Epithelial cell of prostate (primary cell): ENCODE results near the gene GPANK1.

Experiments
- DNase-seq: peaks from one replicate; pipeline ENCODE4 v3.0.0-alpha.2; 2011; ENCODE audit warnings: low read depth, low spot score
- H3K27ac ChIP-seq: fragments of 450-650 bp; 2 replicates; pipeline ENCODE4 v1.5.1; 2017; ENCODE audit warnings: mild to moderate bottlenecking

GPANK1 gene

DNA sequence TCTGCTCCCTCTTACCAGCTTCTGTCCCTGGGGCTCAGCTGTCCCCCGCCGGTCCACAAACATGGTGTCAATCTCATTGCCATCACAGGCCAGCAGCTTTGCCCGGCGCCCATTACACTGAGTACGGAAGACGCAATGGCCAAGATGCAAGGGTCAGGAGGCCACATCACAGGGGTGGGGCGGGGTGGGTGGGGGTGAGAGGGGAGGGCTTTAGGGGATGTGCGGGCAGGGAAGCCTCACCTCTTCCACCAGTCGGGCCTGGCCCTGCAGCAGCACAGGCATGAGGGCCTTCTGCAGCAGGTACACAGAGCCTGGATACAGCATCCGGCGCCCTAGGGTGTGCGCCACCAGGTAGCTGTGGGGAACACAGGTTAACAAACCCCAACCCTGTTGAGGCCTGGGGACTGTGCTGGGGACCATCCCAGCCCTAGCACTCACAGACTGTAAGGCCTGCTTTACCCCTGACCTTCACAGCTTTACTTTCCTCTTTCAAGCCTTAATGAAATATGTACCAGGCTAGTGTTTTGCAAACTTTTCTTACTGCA lies 26.8 kb upstream of the GPANK1 start:
- no peak overlapping the region for H3K27ac ChIP-seq
- no peak for DNase-seq

DNA sequence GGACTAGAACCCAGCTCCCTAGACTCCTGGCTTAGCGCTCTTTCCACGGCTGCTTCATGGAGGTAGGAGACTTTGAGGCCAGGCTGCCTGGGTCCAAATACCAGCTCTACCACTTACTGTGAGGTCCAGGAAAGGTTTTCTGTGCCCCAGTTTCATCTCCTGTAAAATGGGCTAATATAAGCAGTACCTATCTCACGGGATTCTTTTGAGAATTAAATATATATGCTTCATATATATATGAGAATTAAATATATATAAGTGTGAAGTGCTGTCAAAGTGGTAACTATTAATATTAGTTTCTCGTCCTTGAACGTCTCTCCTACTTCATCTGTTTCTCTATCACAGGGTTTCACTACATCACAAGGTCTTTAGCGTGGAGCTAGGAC lies 26.3 kb upstream of the GPANK1 start:
- DNase-seq: no peak
- H3K27ac ChIP-seq: no peak overlapping the region

DNA sequence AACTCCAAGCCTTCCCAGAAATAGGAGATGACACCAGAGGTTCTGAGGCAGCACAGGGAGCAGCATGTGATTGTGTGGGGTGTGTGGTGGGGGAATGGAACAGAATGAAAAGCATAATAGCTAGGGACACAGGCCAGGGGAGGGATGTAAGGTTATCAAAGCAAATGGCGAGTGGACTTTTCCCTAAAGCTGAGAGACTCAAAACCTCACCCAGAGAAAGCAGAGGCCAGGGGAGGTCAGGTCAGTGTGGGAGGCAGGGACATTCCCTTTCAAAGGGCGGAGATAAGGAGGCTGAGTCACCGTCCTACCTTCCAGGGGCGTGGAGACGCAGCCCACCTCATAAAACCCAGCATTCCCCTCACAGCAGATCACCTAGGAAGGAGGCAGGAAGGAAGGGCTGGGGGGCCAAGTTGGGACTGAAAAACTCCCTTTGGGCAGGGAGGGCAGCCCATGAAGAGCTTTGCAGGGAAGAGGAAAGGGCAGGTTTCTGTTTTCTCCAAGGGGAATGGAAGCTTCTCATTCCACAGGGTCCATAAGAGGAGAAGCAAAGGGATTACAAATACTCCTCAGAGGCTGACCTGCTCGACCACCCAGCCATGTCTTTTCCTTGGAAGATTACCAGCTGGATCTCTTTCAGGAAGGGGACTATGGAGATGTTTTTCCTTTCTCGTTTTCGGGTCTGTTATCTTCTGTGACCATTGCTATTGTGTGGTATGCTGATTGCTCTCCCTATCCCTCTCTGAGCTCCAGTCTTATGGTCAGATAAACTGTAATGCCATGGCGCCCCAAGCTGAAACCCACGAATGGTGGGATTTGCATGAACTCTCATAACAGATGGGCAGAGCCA lies 25.7 kb upstream of the GPANK1 start:
- DNase-seq: no peak
- no peak overlapping the region for H3K27ac ChIP-seq

DNA sequence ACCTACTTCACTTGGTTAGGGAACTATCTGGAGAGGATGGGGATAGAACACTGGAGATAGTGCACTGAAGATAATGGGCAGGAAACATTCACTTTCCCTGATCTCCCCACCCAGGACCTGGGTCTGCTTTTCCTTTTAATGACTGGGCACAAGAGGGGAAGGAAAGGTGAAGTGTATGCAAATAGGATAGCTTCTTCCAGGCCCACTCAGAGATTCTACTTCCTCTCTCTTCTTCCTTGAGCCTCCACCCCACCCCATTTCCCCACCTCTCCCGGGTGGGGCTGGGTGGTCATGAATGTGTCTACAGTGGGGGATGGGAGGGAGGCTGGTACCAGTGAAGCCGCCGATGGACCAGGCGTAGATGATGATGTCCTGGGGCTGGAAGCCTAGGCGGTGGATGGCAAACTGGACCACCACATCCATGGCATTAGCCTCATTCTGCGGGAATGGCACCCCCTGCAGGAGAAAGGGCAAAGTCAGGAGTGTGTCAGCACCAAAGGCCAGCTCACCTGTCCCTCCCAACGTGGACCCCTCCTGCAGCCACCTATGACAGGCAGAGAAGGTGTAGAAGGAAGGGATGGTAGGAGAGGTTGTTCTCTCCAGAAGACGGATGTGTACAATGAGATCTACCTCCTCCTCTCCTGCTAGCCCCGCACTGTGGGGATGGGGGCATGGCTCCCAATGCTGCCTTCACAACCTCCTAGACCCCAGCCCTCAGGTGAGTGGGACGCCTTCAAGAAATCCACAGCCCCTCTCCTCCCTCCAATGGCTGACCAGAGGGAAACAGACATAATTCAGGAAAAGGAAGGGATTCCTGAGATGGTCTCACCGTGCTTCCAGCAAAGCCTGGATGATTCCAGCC lies 24.7 kb upstream of the GPANK1 start:
- DNase-seq: no peak

DNA sequence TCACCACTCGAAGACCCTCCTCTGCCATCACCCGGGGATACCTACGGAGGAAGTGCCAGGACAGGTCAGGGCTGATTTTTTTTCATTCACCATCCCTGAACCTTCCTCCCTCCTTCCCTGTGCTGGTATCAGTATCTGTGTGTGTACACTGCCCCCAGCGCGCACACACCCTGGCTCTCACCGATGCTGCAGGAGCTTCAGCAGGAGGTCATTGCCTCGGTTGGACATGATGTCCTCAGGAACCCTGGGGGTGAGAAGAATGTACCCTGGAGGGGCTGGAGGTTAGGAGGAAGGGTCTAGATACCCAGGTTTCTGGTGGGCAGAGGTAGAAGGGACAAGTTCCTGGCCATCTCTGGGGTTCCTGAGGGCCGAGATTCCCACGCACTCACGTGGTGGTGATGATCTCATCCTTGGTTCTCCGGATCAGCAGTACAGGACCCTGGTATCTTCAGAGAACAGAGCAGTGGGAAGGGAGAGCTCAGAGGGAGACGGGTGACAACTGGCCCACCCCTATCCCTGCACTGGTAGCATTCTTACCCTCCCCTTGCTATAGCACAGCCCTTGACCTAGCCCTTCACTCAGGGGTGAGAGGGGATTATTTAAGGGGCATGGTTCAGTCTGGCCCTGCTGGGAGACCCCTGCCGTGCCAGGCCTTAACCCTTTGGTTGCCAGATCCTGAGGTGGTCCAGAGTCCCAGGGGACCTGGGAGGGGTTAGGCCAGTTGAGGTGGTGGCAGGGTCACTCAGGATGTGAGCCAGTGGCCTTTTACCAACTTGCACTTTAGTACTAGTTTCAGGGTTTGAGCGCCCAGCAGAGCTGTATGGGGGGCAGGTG lies 23.3 kb upstream of the GPANK1 start:
- no peak for DNase-seq
- H3K27ac ChIP-seq: no peak overlapping the region

More for the DNA sequence above, 24.7 kb upstream of the GPANK1 start:
- H3K27ac ChIP-seq: no peak overlapping the region

DNA sequence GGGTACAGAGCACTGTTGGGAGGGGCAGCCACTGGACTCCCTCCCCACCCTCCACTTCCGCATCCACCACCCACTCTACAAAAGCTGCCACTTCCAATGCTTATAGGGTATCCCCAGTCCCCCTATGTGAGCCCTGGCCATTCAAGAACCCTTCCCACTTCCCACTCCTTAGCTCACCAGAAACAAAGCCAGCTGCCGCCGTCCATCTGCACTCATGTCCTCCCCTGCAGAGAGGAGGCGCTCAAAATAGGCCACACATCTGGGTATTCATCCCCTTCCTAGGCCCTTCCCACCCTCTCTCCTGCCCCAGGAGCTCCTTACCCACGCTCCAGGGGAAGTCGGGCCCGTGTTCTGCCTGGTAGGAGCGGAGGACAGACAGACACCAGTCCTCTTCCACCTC lies 22.5 kb upstream of the GPANK1 start:
- DNase-seq: no peak

DNA sequence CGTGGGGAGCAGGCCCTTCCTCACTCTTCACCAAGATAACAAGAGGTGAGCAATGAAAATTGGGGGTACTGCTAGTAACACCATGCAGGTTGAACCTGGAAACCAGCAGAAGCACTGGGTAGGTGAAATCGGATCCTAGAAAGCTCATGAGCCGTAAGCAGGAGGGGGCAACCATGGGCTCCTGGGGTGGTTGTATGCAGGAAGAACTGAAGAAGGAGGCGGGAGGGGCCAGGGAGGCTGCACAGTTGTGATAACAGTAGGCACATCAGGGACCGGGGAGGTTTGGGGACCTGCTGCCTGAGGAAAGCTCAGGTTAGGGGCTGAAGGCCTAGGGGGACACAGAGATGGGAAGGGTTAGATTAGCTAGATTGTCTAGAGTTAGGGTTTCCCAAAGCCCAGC lies 21.7 kb upstream of the GPANK1 start:
- H3K27ac ChIP-seq: no peak overlapping the region
- no peak for DNase-seq

More for the DNA sequence above, 22.5 kb upstream of the GPANK1 start:
- no peak overlapping the region for H3K27ac ChIP-seq

DNA sequence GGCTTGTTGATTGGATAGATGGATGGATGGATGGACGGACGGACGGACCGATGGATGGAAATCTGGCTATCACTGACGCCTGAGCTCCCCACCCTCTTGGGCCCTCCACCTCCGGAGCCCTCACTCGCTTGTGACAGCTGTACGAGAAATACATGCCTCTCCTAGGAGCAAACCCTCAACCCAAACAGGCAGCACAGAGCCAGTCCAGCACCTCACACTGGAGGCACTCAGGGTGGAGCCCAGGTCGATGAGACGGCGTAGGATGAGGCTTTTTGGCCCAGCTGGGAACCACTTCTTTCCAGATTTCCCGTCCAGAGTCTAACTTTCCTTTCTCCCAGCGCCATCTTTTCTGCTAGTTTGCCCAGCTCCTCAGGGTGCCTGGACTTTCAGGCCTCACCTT lies 18.8 kb upstream of the GPANK1 start:
- H3K27ac ChIP-seq: no peak overlapping the region
- DNase-seq: no peak

DNA sequence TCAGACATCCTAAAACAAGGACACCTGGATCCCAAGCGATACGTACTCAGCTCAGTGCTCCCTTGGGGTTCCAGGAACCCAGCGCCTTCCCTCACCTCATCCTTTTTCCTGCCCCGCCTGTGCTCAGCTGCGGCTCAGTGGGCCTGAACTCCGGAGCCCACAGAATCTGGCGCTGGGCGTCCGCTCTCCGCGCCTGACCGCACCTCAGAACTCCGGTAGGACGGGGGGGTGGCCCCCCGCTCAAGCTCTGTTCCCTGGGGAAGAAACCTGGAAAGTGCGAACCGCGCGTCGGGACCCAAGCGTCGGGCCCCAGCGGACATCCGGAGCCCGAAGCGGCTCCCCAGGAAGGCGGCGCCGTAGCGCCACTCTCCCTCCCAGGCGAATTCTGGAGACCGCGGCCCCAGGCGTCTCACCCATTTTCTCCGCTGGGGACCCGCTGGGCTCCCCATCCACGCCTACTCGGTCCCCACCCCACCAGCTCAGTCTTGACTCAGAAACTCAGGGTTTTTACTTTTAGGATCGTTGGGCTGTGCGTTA lies 16.4 kb upstream of the GPANK1 start:
- DNase-seq: no peak
- H3K27ac ChIP-seq: peak overlapping the region; percentile 40

DNA sequence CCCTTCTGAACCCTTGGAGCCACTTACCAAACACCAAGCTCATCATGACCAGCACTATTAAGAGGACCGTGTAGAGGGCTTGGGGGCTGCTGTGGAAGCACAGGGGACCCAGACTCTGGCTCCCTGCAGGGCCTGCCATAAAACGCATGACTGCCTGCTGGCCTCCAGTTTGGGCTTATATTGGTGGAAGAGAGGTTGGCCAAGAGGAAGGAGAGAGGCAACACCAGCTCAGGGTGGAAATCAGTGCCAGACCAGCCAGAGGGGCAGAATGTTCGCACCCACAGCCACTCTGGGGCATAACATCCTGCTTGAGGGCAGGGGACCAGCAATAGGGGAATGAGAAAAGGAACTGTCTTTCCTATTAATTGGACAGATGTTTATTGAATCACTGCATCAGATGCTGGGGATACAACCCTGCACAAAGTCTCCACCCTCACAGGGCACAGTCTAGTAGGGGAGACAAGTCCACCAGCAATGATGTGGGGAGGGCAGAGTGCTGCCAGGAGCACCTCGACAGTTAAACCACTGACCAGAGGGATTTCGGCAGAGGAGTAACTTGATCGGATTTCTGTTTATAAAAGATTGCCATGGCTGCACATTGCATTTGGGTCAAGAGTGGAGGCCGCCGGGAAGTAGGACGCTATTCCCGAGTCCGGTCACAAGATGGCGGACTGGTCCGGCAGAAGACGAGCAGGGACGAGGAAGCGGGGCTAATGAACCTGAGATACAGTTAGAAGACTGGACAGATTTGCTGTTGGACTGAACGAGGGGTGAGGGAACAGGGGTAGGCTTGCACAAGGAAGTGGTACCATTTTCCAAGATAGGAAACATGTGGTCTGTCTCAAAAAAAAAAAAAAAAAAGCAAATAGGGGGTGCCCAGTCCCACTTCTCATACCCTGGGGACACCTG lies 15.7 kb upstream of the GPANK1 start, which contains the start of gene LY6G5C:
Gene LY6G5C, minus strand, starts transcription at position 842 of the 909 bp plus-strand sequence. Its CDS starts 694 bp downstream, at position 148.
- H3K27ac ChIP-seq: peak within 1 kb of the TSS; percentile 40

DNA sequence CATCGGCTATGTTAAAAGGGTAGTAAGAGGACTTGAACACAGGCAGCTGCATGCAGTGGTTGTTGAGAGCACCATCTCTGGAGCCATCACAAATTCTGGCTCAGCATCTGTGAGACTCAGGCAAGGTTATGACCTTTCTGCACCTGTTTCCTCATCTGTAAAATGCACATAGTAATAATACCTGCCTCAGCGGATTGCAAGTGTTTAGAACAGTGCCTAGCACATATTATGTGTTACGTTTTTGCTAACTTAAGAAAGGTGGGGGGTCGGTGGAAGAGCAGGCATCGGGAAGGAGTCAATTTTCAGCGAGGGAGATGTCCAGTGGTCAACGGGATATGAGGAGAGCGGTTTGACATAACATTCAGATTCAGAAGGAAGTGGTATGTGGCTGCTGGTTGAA lies 13.2 kb upstream of the GPANK1 start:
- DNase-seq: no peak
- H3K27ac ChIP-seq: no peak overlapping the region

More for the DNA sequence above, 15.7 kb upstream of the GPANK1 start, which contains the start of gene LY6G5C:
- no peak for DNase-seq

DNA sequence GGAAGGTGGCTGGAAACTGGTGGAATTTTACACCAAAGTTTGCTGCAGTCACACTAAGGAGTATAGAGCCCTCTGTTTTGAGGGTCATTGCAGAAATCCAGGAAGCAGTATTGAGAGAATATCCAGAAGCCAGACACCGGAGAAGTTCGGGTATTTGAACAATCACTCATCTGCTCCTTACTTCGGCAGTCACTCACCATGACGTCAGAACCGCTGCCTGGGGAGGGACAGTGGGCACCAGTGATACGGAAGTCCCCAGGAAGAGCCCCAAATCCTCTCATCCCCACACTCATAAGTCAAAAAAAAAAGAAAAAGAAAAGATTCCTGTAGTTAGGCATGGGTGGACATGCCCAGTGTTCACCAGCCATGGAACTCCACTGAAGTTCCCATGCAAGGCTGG lies 12.1 kb upstream of the GPANK1 start:
- no peak for DNase-seq
- no peak overlapping the region for H3K27ac ChIP-seq

DNA sequence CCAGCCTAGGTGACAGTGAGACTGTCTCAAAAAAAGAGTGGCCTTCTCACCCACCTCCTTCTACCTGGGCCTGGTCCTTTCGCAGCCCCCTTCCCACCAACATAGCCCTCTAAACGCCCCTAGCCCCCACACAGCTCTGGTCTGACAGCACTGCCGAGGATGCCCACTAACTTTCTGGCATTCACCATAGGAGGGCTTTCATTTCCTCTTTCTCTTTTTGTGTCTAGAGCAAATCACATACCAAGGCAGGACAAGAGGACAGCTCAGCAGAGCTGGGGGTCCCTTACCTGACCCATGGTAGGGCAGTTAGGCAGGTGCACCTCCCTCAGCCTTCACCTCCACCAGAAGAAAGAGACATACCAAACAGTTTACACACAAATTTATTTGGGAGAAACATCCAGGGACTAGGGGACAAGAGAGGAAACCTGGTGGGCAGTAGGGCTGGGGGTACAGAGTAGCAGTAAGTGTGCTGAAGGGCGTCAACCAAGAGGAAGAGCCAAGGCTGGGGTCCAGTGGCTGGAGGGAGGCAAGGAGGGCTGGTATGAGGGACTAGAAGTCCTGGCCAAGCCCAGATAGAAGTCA lies 11.6 kb upstream of the GPANK1 start:
- DNase-seq: no peak
- no peak overlapping the region for H3K27ac ChIP-seq

DNA sequence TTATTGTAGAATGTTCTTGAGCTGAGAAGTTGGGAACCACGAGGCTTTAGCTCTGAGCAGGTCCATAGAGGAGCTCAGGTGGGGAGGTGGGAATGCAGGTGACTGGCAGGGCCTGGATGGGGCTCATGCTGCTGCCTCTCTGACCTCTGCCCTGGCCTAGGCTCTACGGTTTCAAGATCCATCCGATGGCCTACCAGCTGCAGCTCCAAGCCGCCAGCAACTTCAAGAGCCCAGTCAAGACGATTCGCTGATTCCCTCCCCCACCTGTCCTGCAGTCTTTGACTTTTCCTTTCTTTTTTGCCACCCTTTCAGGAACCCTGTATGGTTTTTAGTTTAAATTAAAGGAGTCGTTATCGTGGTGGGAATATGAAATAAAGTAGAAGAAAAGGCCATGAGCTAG lies 4.9 kb upstream of the GPANK1 start, which contains the start of gene LY6G5B:
Gene LY6G5B, plus strand, starts transcription at position 301 of the 400 bp plus-strand sequence. CDS start 975 bp downstream, outside the sequence.
- no peak within 1 kb of the TSS for H3K27ac ChIP-seq
- no peak for DNase-seq

DNA sequence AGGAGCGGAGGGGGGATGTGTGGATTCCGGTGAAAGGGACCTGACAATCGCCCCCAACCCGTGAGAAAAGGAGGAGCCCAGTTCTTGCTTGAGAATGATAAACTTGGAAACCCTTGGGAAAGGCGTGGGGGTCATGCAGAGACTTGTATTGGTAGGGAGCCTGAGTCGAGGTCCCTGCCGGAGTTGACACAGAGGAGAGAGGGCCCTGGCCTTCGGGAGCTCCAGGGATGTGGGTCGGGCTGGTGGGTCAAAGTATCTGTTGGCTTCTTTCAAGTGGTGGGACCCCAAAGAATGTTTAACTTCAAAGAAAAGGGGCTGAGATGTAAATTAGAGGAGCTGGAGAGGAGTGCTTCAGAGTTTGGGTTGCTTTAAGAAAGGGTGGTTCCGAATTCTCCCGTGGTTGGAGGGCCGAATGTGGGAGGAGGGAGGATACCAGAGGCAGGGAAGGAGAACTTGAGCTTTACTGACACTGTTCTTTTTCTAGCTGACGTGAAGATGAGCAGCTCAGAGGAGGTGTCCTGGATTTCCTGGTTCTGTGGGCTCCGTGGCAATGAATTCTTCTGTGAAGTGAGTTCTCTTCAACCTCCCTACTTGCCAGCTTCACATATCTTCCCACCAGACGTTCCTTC lies 1.7 kb upstream of the GPANK1 start:
- peak overlapping the region; percentile 89 for H3K27ac ChIP-seq
- DNase-seq: no peak

DNA sequence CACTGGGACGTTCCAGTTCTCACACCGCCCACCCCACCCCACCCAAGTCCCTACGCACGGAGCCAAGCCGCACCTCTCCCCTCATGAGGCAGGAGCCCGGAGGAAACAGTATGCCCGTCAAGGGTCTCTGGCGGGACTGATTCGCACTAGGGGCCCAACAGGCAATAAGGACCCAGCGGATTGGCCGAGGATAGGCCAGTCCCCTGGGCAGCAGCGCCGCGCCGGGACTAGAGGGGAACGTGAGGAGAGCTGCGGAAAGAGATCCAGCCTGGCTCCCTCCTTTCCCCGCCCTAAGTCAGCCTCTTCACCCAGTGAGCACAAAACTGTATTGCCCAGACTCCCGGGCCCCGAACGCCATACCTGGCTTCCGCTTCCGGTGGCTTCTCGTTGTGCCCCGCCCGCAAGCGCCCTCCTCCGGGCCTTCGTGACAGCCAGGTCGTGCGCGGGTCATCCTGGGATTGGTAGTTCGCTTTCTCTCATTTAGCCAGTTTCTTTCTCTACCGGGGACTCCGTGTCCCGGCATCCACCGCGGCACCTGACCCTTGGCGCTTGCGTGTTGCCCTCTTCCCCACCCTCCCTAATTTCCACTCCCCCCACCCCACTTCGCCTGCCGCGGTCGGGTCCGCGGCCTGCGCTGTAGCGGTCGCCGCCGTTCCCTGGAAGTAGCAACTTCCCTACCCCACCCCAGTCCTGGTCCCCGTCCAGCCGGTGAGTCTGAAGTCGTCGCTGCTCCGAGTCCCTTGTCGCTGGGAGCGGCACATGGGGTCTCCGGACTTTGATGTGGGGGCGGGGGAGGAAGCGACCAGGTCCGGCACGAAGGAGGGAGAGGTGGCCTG lies 922 bp upstream of the GPANK1 start, which contains the start of gene CSNK2B:
Gene CSNK2B, plus strand, starts transcription at position 580 of the 836 bp plus-strand sequence. CDS start 752 bp downstream, outside the sequence.
- DNase-seq: peak; percentile 93
- H3K27ac ChIP-seq: peak within 1 kb of the TSS; percentile 89
